K562 (cell line): ENCODE measurements around the gene C1orf167. TPM values are rescaled to one million over a fixed set of nuclear protein-coding genes. Genes with fewer than 3 reads are reported as not detected.

Experiments
- ATAC-seq: fragments of 200-7000 bp; cut with Tn5 transposase; 3 replicates; pipeline ENCODE4 v1.9.1; 2020; ENCODE audit warnings: moderate library complexity
- BruUV-seq: library from RNA; stranded (reverse); fragments of 400-500 nt; replicated peaks from 2 replicates; lab custom pipeline; 2021; lab: Mats Ljungman, UMichigan
- CTCF ChIA-PET: fragments of 300-600 bp; formaldehyde crosslinking; extraction: SDS; loops from one replicate; lab custom pipeline; 2021; ENCODE audit warnings: low intra/inter-chr PET ratio; lab: Yijun Ruan, JAX
- POLR2A ChIA-PET: fragments of 300-600, 350-650 bp; sonication (Branson Sonifier 250); formaldehyde crosslinking; extraction: SDS; loops from one replicate; lab custom pipeline; 2021; ENCODE audit warnings: antibody characterized with exemption, inconsistent platforms; lab: Yijun Ruan, JAX
- DNase-seq, 4 experiments: peaks; one replicate each; pipeline versions ENCODE4 v3.0.0 to v3.0.0-alpha.2; 2011 to 2018; ENCODE audit warnings: low spot score in 3 of 4, mixed read lengths in 3 of 4; ENCODE audit errors: extremely low read depth in 1 of 4
- FAIRE-seq: peaks from 2 replicates; lab custom pipeline; 2011; peaks lifted over from hg19 to GRCh38; lab: Jason Lieb, UNC
- H2AFZ ChIP-seq: 2 replicates; pipeline ENCODE4 v1.6.0; 2011; ENCODE audit warnings: low read depth, low read length, control low read depth, inconsistent platforms
- H3K27ac ChIP-seq: fragments of 200-600 bp; 3 replicates; pipeline ENCODE4 v1.8.0; 2011; ENCODE audit warnings: low read depth, mild to moderate bottlenecking, control low read depth, inconsistent platforms, low read length, moderate library complexity, mixed read lengths; ENCODE audit errors: extremely low read depth
- H3K27me3 ChIP-seq, 2 experiments: fragments of 300-600 bp in 1 of 2; 2 replicates in 1 of 2; 3 replicates in 1 of 2; pipeline versions ENCODE4 v1.6.0 to v1.8.0; 2011; ENCODE audit warnings: inconsistent platforms in 2 of 2, low read length in 2 of 2, mild to moderate bottlenecking in 1 of 2, mixed read lengths in 1 of 2, moderate library complexity in 1 of 2; ENCODE audit not compliant: control insufficient read depth in 2 of 2, insufficient read depth in 2 of 2
- H3K36me3 ChIP-seq: fragments of 300-600 bp; 3 replicates; pipeline ENCODE4 v1.8.0; 2011; ENCODE audit warnings: mild to moderate bottlenecking, low read length, inconsistent platforms; ENCODE audit not compliant: control insufficient read depth, insufficient read depth
- H3K4me1 ChIP-seq, 2 experiments: fragments of 200-600 bp in 1 of 2; replicated peaks in 1 of 2; 2 replicates in 1 of 2; 3 replicates in 1 of 2; pipeline versions ENCODE4 v1.5.1 to v1.8.0; 2011; ENCODE audit warnings: inconsistent platforms in 2 of 2, low read length in 2 of 2, mild to moderate bottlenecking in 1 of 2, mixed read lengths in 1 of 2, moderate library complexity in 1 of 2; ENCODE audit not compliant: control insufficient read depth in 2 of 2, insufficient read depth in 2 of 2
- H3K4me2 ChIP-seq: 2 replicates; pipeline ENCODE4 v1.6.1; 2011; ENCODE audit warnings: low read length, control low read depth, inconsistent platforms, mixed read lengths; ENCODE audit not compliant: insufficient read depth
- H3K4me3 ChIP-seq: fragments of 200-600 bp; sonication (generic), shearing (Covaris generic); 2 replicates; pipeline ENCODE4 v1.5.1; 2016; ENCODE audit warnings: control low read depth, inconsistent platforms
- H3K79me2 ChIP-seq: fragments of 200-600 bp; 3 replicates; pipeline ENCODE4 v1.8.0; 2011; ENCODE audit warnings: low read length, inconsistent platforms; ENCODE audit not compliant: control insufficient read depth, insufficient read depth
- H3K9ac ChIP-seq, 2 experiments: 2 replicates each; pipeline versions ENCODE4 v1.6.0 to v1.6.1; 2011; ENCODE audit warnings: low read depth in 2 of 2, low read length in 2 of 2, control low read depth in 1 of 2, inconsistent platforms in 1 of 2, mild to moderate bottlenecking in 1 of 2, mixed read lengths in 1 of 2; ENCODE audit not compliant: insufficient read depth in 1 of 2
- H3K9me1 ChIP-seq: one replicate; pipeline ENCODE4 v1.6.0; 2011; ENCODE audit warnings: inconsistent platforms, mild to moderate bottlenecking, low read length, moderate library complexity; ENCODE audit not compliant: control insufficient read depth, insufficient read depth
- H3K9me3 ChIP-seq: replicated peaks from 2 replicates; pipeline ENCODE4 v1.5.1; 2011; ENCODE audit warnings: low read depth, low read length, inconsistent platforms; ENCODE audit not compliant: control insufficient read depth, insufficient read depth
- H4K20me1 ChIP-seq: replicated peaks from 2 replicates; pipeline ENCODE4 v1.6.1; 2011; ENCODE audit warnings: low read length, inconsistent platforms, mixed read lengths; ENCODE audit not compliant: control insufficient read depth, insufficient read depth
- E2F8 ChIP-seq: fragments of 450-650 bp; IDR thresholded peaks from 2 replicates; pipeline ENCODE4 v1.7.1; 2018; ENCODE audit warnings: mild to moderate bottlenecking, low read depth; ENCODE audit not compliant: partially characterized antibody
- ETV5 ChIP-seq: sonication (generic); formaldehyde crosslinking; IDR thresholded peaks from 2 replicates; pipeline ENCODE4 v1.4.0; 2020; ENCODE audit warnings: low read depth, mild to moderate bottlenecking, missing genetic modification reagents
- RBM25 ChIP-seq: fragments of 200-400 bp; formaldehyde crosslinking; IDR thresholded peaks from 2 replicates; pipeline ENCODE4 v1.6.1; 2018; ENCODE audit warnings: low read length, low read depth, moderate library complexity; ENCODE audit not compliant: severe bottlenecking
- ZNF134 ChIP-seq: fragments of 250-450 bp; sonication (Bioruptor Pico); conservative IDR thresholded peaks from 2 replicates; pipeline ENCODE4 v1.4.0; 2020
- ZNF280A ChIP-seq: fragments of 450-650 bp; IDR thresholded peaks from 2 replicates; pipeline ENCODE4 v1.6.1; 2018; ENCODE audit warnings: mild to moderate bottlenecking, low read depth; ENCODE audit not compliant: partially characterized antibody
- ZNF586 ChIP-seq: fragments of 450-650 bp; formaldehyde crosslinking; conservative IDR thresholded peaks from 2 replicates; pipeline ENCODE4 v1.4.0; 2020; ENCODE audit warnings: mild to moderate bottlenecking, moderate library complexity
- WGBS: fragments of 100-300 bp; shearing (Covaris generic); methylation state at CpG from one replicate; pipeline ENCODE4 v1.1.6; 2016; ENCODE audit warnings: low coverage, mixed read lengths; ENCODE audit not compliant: insufficient coverage; ENCODE audit errors: missing lambda C conversion rate; 5-methylcytosine and 5-hydroxymethylcytosine counted together
- in situ Hi-C: fragments of 300-500 bp; cut with MboI; formaldehyde crosslinking; loops from 4 replicates; pipeline ENCODE4 v1.15.0; 2018; ENCODE audit warnings: inconsistent platforms, mixed read lengths
- intact Hi-C: fragments of 100-400 bp; cut with micrococcal nuclease; formaldehyde crosslinking; loops from 2 replicates; pipeline ENCODE4 v1.14.2; 2022
- polyA plus RNA-seq, 8 experiments: library from polyadenylated mRNA; depleted of rRNA in 4 of 8; stranded (reverse) in 5 of 8; unstranded in 3 of 8; fragments of >200 nt; fragmentation: Nextera tagmentation in 2 of 8; fragmentation: Illumina TruSeq in 1 of 8; extraction: Ambion mirVana in 2 of 8; extraction: Trizol in 1 of 8; gene quantifications; 2 replicates each; pipeline versions ENCODE4 v1.2.1 to v1.2.3, GENCODE V29; 2011 to 2014; ENCODE audit warnings: inconsistent platforms in 1 of 8, missing spikeins in 1 of 8
- total RNA-seq, 7 experiments: library from RNA; depleted of rRNA in 6 of 7; stranded (reverse); fragments of >200 nt in 6 of 7; fragmentation: Illumina TruSeq in 2 of 7; extraction: Trizol in 2 of 7; gene quantifications; 2 replicates each; pipeline versions ENCODE4 v1.2.1 to v1.2.3, GENCODE V29; 2011 to 2021; ENCODE audit warnings: low replicate concordance in 1 of 7

C1orf167 gene
- total and polyA plus RNA-seq, 9 of the 15 experiments (the other 6 are each of a cell fraction or from before 2014, with no cell fraction given), result 0.22 to 0.86 (median 0.31) TPM; not detected in 2

GRCh38 chr1:11728126-11728806 lies 33.7 kb upstream of the C1orf167 start:
- H3K27ac ChIP-seq, result no peak overlapping the region
- H3K4me3 ChIP-seq, result no peak overlapping the region
- ATAC-seq, result no peak
- in situ Hi-C loops, result no loop called here
- 88% methylated on average over 4 of the region's 4 CpGs for WGBS
- CTCF ChIA-PET, result no interaction called here
- H3K4me1 ChIP-seq, result peaks cover 27 to 39% of the 10 kb centered on the region in 2 experiments
- no peaks in the 10 kb centered on the region for H4K20me1 ChIP-seq
- H3K9me3 ChIP-seq, result no peaks in the 10 kb centered on the region
- TF ChIP-seq ZNF586 (no peak), ZNF280A (no peak), ZNF134 (peak; percentile 98), ETV5 (no peak), RBM25 (peak; percentile 32), E2F8 (no peak)
- TF ChIP-seq, all 486 proteins: peak for 2
- Histone ChIP-seq H3K9me1 (peaks cover 5% of the 10 kb centered on the region), H3K9ac (peak overlapping the region in 1 of 2 experiments; percentile 24; a peak in 1 of 4 replicates), H2AFZ (no peak overlapping the region), H3K27me3 (no peaks in the 10 kb centered on the region), H3K4me2 (no peak overlapping the region), H3K79me2 (no peaks in the 10 kb centered on the region), H3K36me3 (no peaks in the 10 kb centered on the region)
- FAIRE-seq, result no peak
- DNase-seq, result no peak
- POLR2A ChIA-PET, result no interaction called here
- intact Hi-C loops, result loop anchor here (10.0 kb wide), 1 partner anchor 693 kb away; no protein-coding TSS in a partner anchor
- no TSS peak for BruUV-seq
